Gastrocnemius medialis (tissue), 4 donors: Measurements from ENCODE around the gene KDM4C.

Source experiments
- CTCF ChIP-seq, 5 experiments: fragments of 450-650 bp in 3 of 5; fragments of 200-600 bp in 2 of 5; sonication (generic) in 2 of 5; IDR thresholded peaks in 4 of 5; conservative IDR thresholded peaks in 1 of 5; 1 replicate in 4 of 5; 2 replicates in 1 of 5; pipeline ENCODE4 v1.5.1; 2016 to 2019; ENCODE audit warnings: antibody characterized with exemption in 5 of 5, mild to moderate bottlenecking in 3 of 5, moderate library complexity in 3 of 5
- POLR2A ChIP-seq, 2 donors: fragments of 450-650 bp; IDR thresholded peaks; one replicate each; pipeline ENCODE4 v1.6.1; 2017; ENCODE audit warnings: antibody characterized with exemption in 2 of 2, mild to moderate bottlenecking in 2 of 2, moderate library complexity in 2 of 2

DNA sequence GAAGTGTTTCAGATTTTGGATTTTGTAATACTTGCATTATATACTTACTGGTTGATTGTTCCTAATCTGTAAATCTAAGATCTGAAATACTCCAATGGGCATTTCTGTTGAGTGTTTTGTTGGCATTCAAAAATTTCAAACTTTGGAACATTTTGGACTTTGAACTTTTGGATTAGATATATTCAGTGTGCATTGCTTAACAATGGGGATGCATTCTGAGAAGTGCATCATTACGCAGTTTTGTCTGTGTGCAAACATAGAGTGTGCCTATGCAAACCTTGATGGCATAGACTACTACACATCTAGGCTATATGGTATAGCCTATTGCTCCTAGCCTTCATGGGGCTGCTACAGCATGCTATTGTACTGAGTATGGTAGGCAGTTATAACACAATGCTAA is 325.4 kb downstream of the KDM4C start:
- TF ChIP-seq CTCF (IDR thresholded peaks at IDR 0.05 in 4 of 5, conservative IDR thresholded peaks at IDR 0.05 in 1 of 5), result no peak
- no peak for TF ChIP-seq POLR2A (IDR thresholded peaks at IDR 0.05)
